ENCODE data around the gene DCX. TPM values are rescaled to one million over a fixed set of nuclear protein-coding genes. Genes with fewer than 3 reads are reported as not detected.

Gene DCX
- total and polyA plus RNA-seq, 9 of the 15 experiments (the other 6 are each of a cell fraction or from before 2014, with no cell fraction given), result not detected

GRCh38 chrX:111353793-111354192 lies 58.2 kb downstream of the DCX start (continued):
- TF ChIP-seq CHAMP1 (IDR thresholded peaks at IDR 0.05) (no peak), SNRNP70 (optimal IDR thresholded peaks at IDR 0.05; ENCODE audit: low read depth, low read length) (no peak), SUPT5H (IDR thresholded peaks at IDR 0.05) (no peak), POLR2H (tag; IDR thresholded peaks at IDR 0.05; ENCODE audit: low read depth) (no peak), NUFIP1 (IDR thresholded peaks at IDR 0.05; ENCODE audit: partially characterized antibody) (no peak), ZNF511 (CRISPR knock-in tag; IDR thresholded peaks at IDR 0.05) (no peak), SNAPC5 (CRISPR knock-in tag; IDR thresholded peaks at IDR 0.05) (no peak), ZNF561 (CRISPR knock-in tag; conservative IDR thresholded peaks at IDR 0.05) (no peak)

- CTCF ChIA-PET (ENCODE audit: low intra/inter-chr PET ratio), result no interaction called here
- POLR2A ChIA-PET, result interaction anchor here (0.6 kb wide), 1 partner anchor 108 kb away, joined by 3 read pairs; no protein-coding TSS in a partner anchor
- WGBS (ENCODE audit: insufficient coverage, low coverage, missing lambda C conversion rate), result 0% methylated on average over 1 of the region's 1 CpG
- no peaks in the 10 kb centered on the region for H3K79me2 ChIP-seq (ENCODE audit: control insufficient read depth, insufficient read depth, low read length)
- intact Hi-C loops (cut with micrococcal nuclease), result no loop called here
- no peaks in the 10 kb centered on the region for H3K36me3 ChIP-seq (ENCODE audit: control insufficient read depth, insufficient read depth, low read length)
- BruUV-seq (replicated peaks), result no TSS peak
- no peak overlapping the region for H3K27ac ChIP-seq (ENCODE audit: extremely low read depth, low read depth, low read length)
- ATAC-seq (no peak), FAIRE-seq (no peak), DNase-seq (ENCODE audit: extremely low read depth in 1 of 4, low spot score in 3 of 4) (no peak)
- no peak overlapping the region for H2AFZ ChIP-seq (ENCODE audit: low read depth, low read length)
- no peaks in the 10 kb centered on the region for H4K20me1 ChIP-seq (replicated peaks; ENCODE audit: control insufficient read depth, insufficient read depth, low read length)
- no peak overlapping the region for H3K4me2 ChIP-seq (ENCODE audit: insufficient read depth, low read length)
- no peaks in the 10 kb centered on the region for H3K9me3 ChIP-seq (replicated peaks; ENCODE audit: control insufficient read depth, insufficient read depth, low read depth, low read length)
- no peak for TF ChIP-seq NELFE (IDR thresholded peaks at IDR 0.05; ENCODE audit: insufficient read depth, insufficient read length)
- no peak for TF ChIP-seq BCLAF1 (IDR thresholded peaks at IDR 0.05; ENCODE audit: borderline replicate concordance in 1 of 2, control insufficient read depth in 1 of 2, low read depth in 2 of 2, low read length in 1 of 2)
- TF ChIP-seq RBM34 (IDR thresholded peaks at IDR 0.05; ENCODE audit: borderline replicate concordance, insufficient read depth, low read length), result no peak
- TF ChIP-seq FOXJ2 (tag; IDR thresholded peaks at IDR 0.05), result no peak
- TF ChIP-seq NR2C2 (CRISPR knock-in tag; IDR thresholded peaks at IDR 0.05), result no peak
- TF ChIP-seq NR2C2 (tag; IDR thresholded peaks at IDR 0.05), result no peak
- no peak overlapping the region for H3K4me3 ChIP-seq
- in situ Hi-C loops (cut with MboI), result no loop called here
- no peak overlapping the region for H3K9ac ChIP-seq (ENCODE audit: insufficient read depth in 1 of 2, low read depth in 2 of 2, low read length in 2 of 2)
- H3K9me1 ChIP-seq (ENCODE audit: control insufficient read depth, insufficient read depth, low read length), result no peaks in the 10 kb centered on the region
- no peaks in the 10 kb centered on the region for H3K27me3 ChIP-seq (ENCODE audit: control insufficient read depth in 2 of 2, insufficient read depth in 2 of 2, low read length in 2 of 2)
- H3K4me1 ChIP-seq (replicated peaks in 1 of 2; ENCODE audit: control insufficient read depth in 2 of 2, insufficient read depth in 2 of 2, low read length in 2 of 2), result no peaks in the 10 kb centered on the region
Observed at GRCh38 chrX:111352424-111352823, 59.6 kb downstream of the DCX start.

All from K562 (cell line).